Smooth muscle cell (in vitro differentiated cells): ENCODE measurements around the gene SERPINE2. TPM values are rescaled to one million over a fixed set of nuclear protein-coding genes. Genes with fewer than 3 reads are reported as not detected.
A peak's percentile ranks its signal among the peaks of the same experiment; 100 is the strongest.

Source experiments
- DNase-seq: peaks from one replicate; lab custom pipeline; 2025; ENCODE audit not compliant: unreplicated experiment; lab: John Stamatoyannopoulos, UW
- H2AFZ ChIP-seq: fragments of 200-600 bp; sonication (generic); 2 replicates; pipeline ENCODE4 v1.6.0; 2016; ENCODE audit warnings: antibody characterized with exemption, low read depth, mild to moderate bottlenecking
- H3F3A ChIP-seq: fragments of 200-600 bp; sonication (generic); 2 replicates; pipeline ENCODE4 v1.6.0; 2017; ENCODE audit warnings: antibody characterized with exemption, low read depth
- H3K27ac ChIP-seq: fragments of 200-600 bp; sonication (generic); 2 replicates; pipeline ENCODE4 v1.5.1; 2016; ENCODE audit warnings: low read depth, mild to moderate bottlenecking
- H3K27me3 ChIP-seq: fragments of 200-600 bp; sonication (generic); 2 replicates; pipeline ENCODE4 v1.6.1; 2016; ENCODE audit warnings: low read depth, mild to moderate bottlenecking
- H3K36me3 ChIP-seq: fragments of 200-600 bp; sonication (generic); 2 replicates; pipeline ENCODE4 v1.5.1; 2016; ENCODE audit warnings: low read depth
- H3K4me1 ChIP-seq: fragments of 200-600 bp; sonication (generic); 2 replicates; pipeline ENCODE4 v1.5.1; 2016; ENCODE audit warnings: low read depth
- H3K4me2 ChIP-seq: fragments of 200-600 bp; sonication (generic); 2 replicates; pipeline ENCODE4 v1.6.0; 2016; ENCODE audit warnings: mild to moderate bottlenecking
- H3K4me3 ChIP-seq: fragments of 200-600 bp; sonication (generic); 2 replicates; pipeline ENCODE4 v1.5.1; 2016; ENCODE audit warnings: mild to moderate bottlenecking
- H3K79me2 ChIP-seq: fragments of 200-600 bp; sonication (generic); 2 replicates; pipeline ENCODE4 v1.6.0; 2016; ENCODE audit warnings: low read depth, mild to moderate bottlenecking
- H3K9ac ChIP-seq: fragments of 200-600 bp; sonication (generic); 2 replicates; pipeline ENCODE4 v1.6.0; 2016; ENCODE audit warnings: low read depth
- H3K9me3 ChIP-seq: fragments of 200-600 bp; sonication (generic); replicated peaks from 2 replicates; pipeline ENCODE4 v1.5.1; 2016; ENCODE audit warnings: low read depth
- H4K20me1 ChIP-seq: fragments of 200-600 bp; sonication (generic); 2 replicates; pipeline ENCODE4 v1.6.0; 2016; ENCODE audit warnings: low read depth
- CTCF ChIP-seq: fragments of 200-600 bp; sonication (generic); IDR thresholded peaks from 2 replicates; pipeline ENCODE4 v1.5.1; 2017; ENCODE audit warnings: borderline replicate concordance, mild to moderate bottlenecking, antibody characterized with exemption; ENCODE audit not compliant: insufficient read depth, poor library complexity, severe bottlenecking
- WGBS: methylation state at CpG from one replicate; pipeline ENCODE4 v1.1.7; 2016; ENCODE audit warnings: low lambda C conversion rate; 5-methylcytosine and 5-hydroxymethylcytosine counted together
- polyA plus RNA-seq: library from polyadenylated mRNA; unstranded; fragments of >200 nt; fragmentation: Nextera tagmentation; extraction: Ambion mirVana; gene quantifications from 2 replicates; pipeline ENCODE4 v1.2.1, GENCODE V29; 2016
- total RNA-seq: library from RNA; depleted of rRNA; stranded (reverse); fragments of >200 nt; gene quantifications from 2 replicates; pipeline ENCODE4 v1.2.3, GENCODE V29; 2014

SERPINE2 gene
- total and polyA plus RNA-seq, 2 experiments from 2014 or later: 2,183 to 3,094 TPM

DNA sequence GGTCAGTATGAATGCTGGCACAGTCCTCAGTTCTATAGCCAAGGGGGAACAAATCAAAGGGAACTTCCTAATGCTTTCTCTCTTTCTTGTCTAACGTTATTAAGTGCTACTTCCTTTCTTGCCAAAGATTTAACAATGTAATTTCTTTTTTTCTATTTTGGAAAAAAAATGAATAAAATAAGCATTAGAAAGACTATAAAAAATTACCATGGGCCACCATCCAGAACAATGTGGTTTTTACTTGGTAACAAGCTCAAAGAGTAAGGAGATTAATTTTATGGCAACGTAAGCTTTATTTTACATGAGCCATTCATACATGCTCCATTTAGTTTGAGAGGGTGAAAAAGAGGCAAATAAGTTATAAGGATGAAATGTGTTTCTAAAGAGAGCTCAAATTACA is 40.1 kb downstream of the SERPINE2 start:
- Histone ChIP-seq H3K4me3 (no peak overlapping the region), H3K36me3 (peaks cover 13% of the 10 kb centered on the region), H3K79me2 (peaks cover 28% of the 10 kb centered on the region), H3K27ac (peak overlapping the region; percentile 25), H3K4me2 (no peak overlapping the region), H3K9ac (no peak overlapping the region), H3K27me3 (no peaks in the 10 kb centered on the region), H3F3A (peaks cover 5% of the 10 kb centered on the region), H2AFZ (no peak overlapping the region), H4K20me1 (peaks cover 43% of the 10 kb centered on the region), H3K9me3 (no peaks in the 10 kb centered on the region), H3K4me1 (no peaks in the 10 kb centered on the region)
- TF ChIP-seq CTCF: no peak
- no peak for DNase-seq
- WGBS: 93% methylated on average over 2 of the region's 2 CpGs

- peak overlapping the region; percentile 25 for H3K27ac ChIP-seq
- H3K4me2 ChIP-seq: no peak overlapping the region
- H3K9ac ChIP-seq: no peak overlapping the region
- peaks cover 33% of the 10 kb centered on the region for H4K20me1 ChIP-seq
- WGBS: 82% methylated on average over 5 of the region's 5 CpGs
- peaks cover 17% of the 10 kb centered on the region for H3K79me2 ChIP-seq
- peaks cover 13% of the 10 kb centered on the region for H3K36me3 ChIP-seq
- H2AFZ ChIP-seq: no peak overlapping the region
- H3F3A ChIP-seq: peaks cover 5% of the 10 kb centered on the region
- H3K4me3 ChIP-seq: no peak overlapping the region
- H3K9me3 ChIP-seq: no peaks in the 10 kb centered on the region
- H3K27me3 ChIP-seq: no peaks in the 10 kb centered on the region
- TF ChIP-seq CTCF: no peak
- DNase-seq: no peak
- H3K4me1 ChIP-seq: no peaks in the 10 kb centered on the region
These were observed 41.1 kb downstream of the SERPINE2 start for GRCh38 chr2:223997938-223998337.

DNA sequence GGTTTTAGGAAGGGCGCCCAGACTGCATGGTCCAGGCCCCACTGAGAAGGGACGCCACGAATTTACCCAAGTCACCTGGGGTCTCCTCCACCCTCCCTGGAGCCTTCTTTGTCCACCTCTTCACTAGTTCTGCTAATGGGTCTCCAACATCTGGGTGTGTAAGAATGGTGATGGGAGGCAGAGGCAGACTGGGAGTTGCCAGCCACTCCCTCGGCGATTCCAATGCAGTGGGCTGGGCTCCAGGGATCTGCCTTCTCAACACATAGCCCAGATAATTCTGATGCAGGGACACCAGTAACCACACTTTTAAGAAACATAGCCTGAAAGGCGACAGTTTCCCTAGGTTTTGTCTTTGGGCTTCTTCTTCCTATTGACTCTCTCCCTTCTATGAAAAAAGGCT is 42.7 kb downstream of the SERPINE2 start:
- H4K20me1 ChIP-seq: peaks cover 23% of the 10 kb centered on the region
- H3K27ac ChIP-seq: peak overlapping the region; percentile 81
- no peak for DNase-seq
- peaks cover 9% of the 10 kb centered on the region for H3F3A ChIP-seq
- H3K27me3 ChIP-seq: no peaks in the 10 kb centered on the region
- H3K4me1 ChIP-seq: no peaks in the 10 kb centered on the region
- no peak overlapping the region for H3K4me2 ChIP-seq
- H3K79me2 ChIP-seq: peaks cover 5% of the 10 kb centered on the region
- H3K4me3 ChIP-seq: no peak overlapping the region
- no peak overlapping the region for H3K9ac ChIP-seq
- H3K36me3 ChIP-seq: peaks cover 11% of the 10 kb centered on the region
- 86% methylated on average over 6 of the region's 6 CpGs for WGBS
- TF ChIP-seq CTCF: no peak
- H3K9me3 ChIP-seq: no peaks in the 10 kb centered on the region
- no peak overlapping the region for H2AFZ ChIP-seq

DNA sequence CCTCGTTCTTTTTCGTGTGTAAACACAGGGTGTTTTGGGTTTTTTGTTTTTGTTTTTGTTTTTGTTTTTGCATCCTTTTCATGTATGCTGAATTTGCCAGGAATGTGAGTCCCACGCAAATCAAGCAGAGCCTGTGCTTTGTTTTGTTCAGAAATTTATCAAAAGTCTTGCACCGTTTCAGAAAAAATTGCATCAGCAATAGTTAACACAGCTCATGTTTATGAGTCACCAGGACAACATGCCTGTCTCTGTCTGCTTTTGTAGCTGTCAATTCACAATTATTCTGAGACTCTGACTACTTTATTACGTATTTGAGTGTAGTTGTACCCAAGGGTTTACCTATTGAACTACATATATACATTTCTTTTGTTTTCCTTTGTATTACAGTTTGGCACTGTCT is 43.5 kb downstream of the SERPINE2 start:
- Histone ChIP-seq H3K4me1 (no peaks in the 10 kb centered on the region), H3K4me3 (no peak overlapping the region), H3K9me3 (no peaks in the 10 kb centered on the region), H3K27me3 (no peaks in the 10 kb centered on the region), H4K20me1 (peaks cover 16% of the 10 kb centered on the region), H3K4me2 (no peak overlapping the region), H2AFZ (no peak overlapping the region), H3K79me2 (no peaks in the 10 kb centered on the region), H3K36me3 (peaks cover 6% of the 10 kb centered on the region), H3K27ac (peak overlapping the region; percentile 81), H3F3A (peaks cover 13% of the 10 kb centered on the region), H3K9ac (no peak overlapping the region)
- TF ChIP-seq CTCF: no peak
- WGBS: 47% methylated on average over 5 of the region's 5 CpGs
- no peak for DNase-seq
